T-helper 2 cell (primary cell): ENCODE measurements around the gene ZNF208.

ENCODE experiments used
- DNase-seq, 5 experiments: peaks; one replicate each; pipeline versions ENCODE4 v3.0.0 to v3.0.0-alpha.2; 2012 to 2022

Gene ZNF208

GRCh38 chr19:21883516-21883915, 127.2 kb downstream of the ZNF208 start:
- DNase-seq, result no peak
